WTC11 (cell line): ENCODE results near the gene EDN1. TPM values are rescaled to one million over a fixed set of nuclear protein-coding genes. Genes with fewer than 3 reads are reported as not detected.

Experiments
- ATAC-seq: fragments of 200-7000 bp; cut with Tn5 transposase; 2 replicates; pipeline ENCODE4 v1.10.0; 2021; ENCODE audit warnings: mild to moderate bottlenecking, moderate library complexity
- CTCF ChIA-PET: fragments of 300-600 bp; sonication (Branson Sonifier 250); formaldehyde crosslinking; loops from one replicate; lab custom pipeline; 2021; ENCODE audit warnings: antibody characterized with exemption; lab: Charles Lee
- POLR2A ChIA-PET: fragments of 350-600 bp; sonication (Branson Sonifier 250); formaldehyde crosslinking; loops from one replicate; lab custom pipeline; 2021; ENCODE audit warnings: antibody characterized with exemption; lab: Charles Lee
- DNase-seq: peaks from one replicate; pipeline ENCODE4 v3.0.0; 2021; ENCODE audit warnings: low spot score
- H3K27ac Mint-ChIP-seq: 2 replicates; pipeline ENCODE4 v1.8.0; 2021; ENCODE audit warnings: mixed read lengths
- H3K27me3 Mint-ChIP-seq: 2 replicates; pipeline ENCODE4 v1.8.0; 2021; ENCODE audit warnings: low read depth, mild to moderate bottlenecking, moderate library complexity, mixed read lengths
- H3K36me3 Mint-ChIP-seq: 2 replicates; pipeline ENCODE4 v1.8.0; 2021; ENCODE audit warnings: mixed read lengths
- H3K4me1 Mint-ChIP-seq: 2 replicates; pipeline ENCODE4 v1.8.0; 2022; ENCODE audit warnings: mixed read lengths
- H3K4me3 Mint-ChIP-seq: 2 replicates; pipeline ENCODE4 v1.8.0; 2021; ENCODE audit warnings: mild to moderate bottlenecking, moderate library complexity, mixed read lengths
- H3K9me3 Mint-ChIP-seq: 2 replicates; pipeline ENCODE4 v1.8.0; 2021; ENCODE audit warnings: mixed read lengths
- AR ChIP-seq: fragments of 250-450 bp; sonication (Bioruptor Pico); IDR thresholded peaks from 2 replicates; pipeline ENCODE4 v1.9.0; 2021; ENCODE audit warnings: mild to moderate bottlenecking
- E2F1 ChIP-seq: sonication (generic); formaldehyde crosslinking; IDR thresholded peaks from 2 replicates; pipeline ENCODE4 v1.8.0; 2022; ENCODE audit warnings: mild to moderate bottlenecking, missing genetic modification reagents
- E2F5 ChIP-seq: sonication (generic); formaldehyde crosslinking; IDR thresholded peaks from 2 replicates; pipeline ENCODE4 v1.8.1; 2022; ENCODE audit warnings: mild to moderate bottlenecking, moderate library complexity, missing genetic modification reagents
- ELF4 ChIP-seq: sonication (generic); formaldehyde crosslinking; IDR thresholded peaks from 2 replicates; pipeline ENCODE4 v1.8.1; 2022; ENCODE audit warnings: low read depth, mild to moderate bottlenecking, moderate library complexity, missing genetic modification reagents
- ERG ChIP-seq: fragments of 250-450 bp; sonication (Bioruptor Pico); IDR thresholded peaks from 2 replicates; pipeline ENCODE4 v1.8.0; 2021; ENCODE audit warnings: mild to moderate bottlenecking
- MAX ChIP-seq: sonication (generic); formaldehyde crosslinking; IDR thresholded peaks from 2 replicates; pipeline ENCODE4 v1.8.0; 2022; ENCODE audit warnings: mild to moderate bottlenecking, missing genetic modification reagents
- NFYB ChIP-seq: sonication (generic); formaldehyde crosslinking; conservative IDR thresholded peaks from 2 replicates; pipeline ENCODE4 v1.8.0; 2022; ENCODE audit warnings: low read depth, missing genetic modification reagents
- SMAD3 ChIP-seq: sonication (generic); formaldehyde crosslinking; IDR thresholded peaks from 2 replicates; pipeline ENCODE4 v1.8.0; 2022; ENCODE audit warnings: missing genetic modification reagents, mild to moderate bottlenecking, borderline replicate concordance
- SOX15 ChIP-seq: fragments of 250-450 bp; sonication (Bioruptor Pico); IDR thresholded peaks from 2 replicates; pipeline ENCODE4 v1.9.0; 2021; ENCODE audit warnings: mild to moderate bottlenecking
- TEAD1 ChIP-seq: sonication (generic); formaldehyde crosslinking; IDR thresholded peaks from 2 replicates; pipeline ENCODE4 v1.8.0; 2022; ENCODE audit warnings: mild to moderate bottlenecking, missing genetic modification reagents
- ZNF219 ChIP-seq: sonication (generic); formaldehyde crosslinking; IDR thresholded peaks from 2 replicates; pipeline ENCODE4 v1.8.0; 2023; ENCODE audit warnings: missing genetic modification reagents, mild to moderate bottlenecking, borderline replicate concordance
- ZNF416 ChIP-seq: fragments of 250-450 bp; sonication (Bioruptor Pico); IDR thresholded peaks from 2 replicates; pipeline ENCODE4 v1.9.0; 2021; ENCODE audit warnings: mild to moderate bottlenecking, inconsistent platforms
- ZNF425 ChIP-seq: fragments of 250-450 bp; sonication (Bioruptor Pico); conservative IDR thresholded peaks from 2 replicates; pipeline ENCODE4 v1.9.0; 2021; ENCODE audit warnings: mild to moderate bottlenecking
- ZNF671 ChIP-seq: fragments of 250-450 bp; sonication (Bioruptor Pico); IDR thresholded peaks from 2 replicates; pipeline ENCODE4 v1.8.0; 2021; ENCODE audit warnings: mild to moderate bottlenecking
- total RNA-seq: library from RNA; stranded (reverse); gene quantifications from 3 replicates; pipeline ENCODE4 v1.2.3, GENCODE V29; 2021
- TF ChIP-seq, protein P1 (sequence below): sonication (generic); formaldehyde crosslinking; IDR thresholded peaks from 2 replicates; pipeline ENCODE4 v1.8.0; 2023; ENCODE audit warnings: missing genetic modification reagents, mild to moderate bottlenecking, borderline replicate concordance
- TF ChIP-seq, protein P2 (sequence below): sonication (generic); formaldehyde crosslinking; IDR thresholded peaks from 2 replicates; pipeline ENCODE4 v1.8.0; 2022; ENCODE audit warnings: mild to moderate bottlenecking, missing genetic modification reagents
- TF ChIP-seq, protein P3 (sequence below): sonication (generic); formaldehyde crosslinking; IDR thresholded peaks from 2 replicates; pipeline ENCODE4 v1.8.1; 2023; ENCODE audit warnings: mild to moderate bottlenecking, missing genetic modification reagents

EDN1 gene
- total RNA-seq, 1 experiment from 2014 or later, result 1.0 TPM

DNA sequence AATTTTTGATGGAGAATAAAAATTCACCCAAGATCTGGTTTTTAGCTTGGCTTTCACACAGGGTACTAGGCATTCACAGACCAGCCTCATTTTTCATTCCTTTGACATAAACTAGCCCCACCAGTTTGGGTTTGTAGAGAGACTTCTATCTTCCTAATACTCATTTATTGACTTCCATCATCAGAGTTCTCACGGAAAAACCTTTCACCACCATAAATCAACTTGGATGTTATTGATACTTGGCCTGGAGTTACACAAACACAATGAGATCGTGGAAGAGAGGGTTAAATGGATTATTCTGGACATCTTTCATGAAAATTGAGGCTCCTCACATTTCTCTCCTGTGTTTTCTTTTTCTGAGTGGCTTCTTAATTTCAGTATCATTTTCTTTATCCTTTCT, 26.8 kb upstream of the EDN1 start:
- H3K4me3 Mint-ChIP-seq, result no peak overlapping the region
- TF ChIP-seq TEAD1 (CRISPR knock-in tag) (no peak), ERG (CRISPR knock-in tag) (no peak), ZNF219 (CRISPR knock-in tag) (no peak), AR (no peak), ZNF671 (CRISPR knock-in tag) (no peak), ZNF416 (no peak), SOX15 (CRISPR knock-in tag) (no peak), MAX (CRISPR knock-in tag) (no peak), ELF4 (CRISPR knock-in tag) (no peak), E2F1 (CRISPR knock-in tag) (no peak), ZNF425 (CRISPR knock-in tag) (no peak), E2F5 (CRISPR knock-in tag) (no peak), NFYB (no peak), SMAD3 (CRISPR knock-in tag) (no peak)
- TF ChIP-seq, protein P1, sequence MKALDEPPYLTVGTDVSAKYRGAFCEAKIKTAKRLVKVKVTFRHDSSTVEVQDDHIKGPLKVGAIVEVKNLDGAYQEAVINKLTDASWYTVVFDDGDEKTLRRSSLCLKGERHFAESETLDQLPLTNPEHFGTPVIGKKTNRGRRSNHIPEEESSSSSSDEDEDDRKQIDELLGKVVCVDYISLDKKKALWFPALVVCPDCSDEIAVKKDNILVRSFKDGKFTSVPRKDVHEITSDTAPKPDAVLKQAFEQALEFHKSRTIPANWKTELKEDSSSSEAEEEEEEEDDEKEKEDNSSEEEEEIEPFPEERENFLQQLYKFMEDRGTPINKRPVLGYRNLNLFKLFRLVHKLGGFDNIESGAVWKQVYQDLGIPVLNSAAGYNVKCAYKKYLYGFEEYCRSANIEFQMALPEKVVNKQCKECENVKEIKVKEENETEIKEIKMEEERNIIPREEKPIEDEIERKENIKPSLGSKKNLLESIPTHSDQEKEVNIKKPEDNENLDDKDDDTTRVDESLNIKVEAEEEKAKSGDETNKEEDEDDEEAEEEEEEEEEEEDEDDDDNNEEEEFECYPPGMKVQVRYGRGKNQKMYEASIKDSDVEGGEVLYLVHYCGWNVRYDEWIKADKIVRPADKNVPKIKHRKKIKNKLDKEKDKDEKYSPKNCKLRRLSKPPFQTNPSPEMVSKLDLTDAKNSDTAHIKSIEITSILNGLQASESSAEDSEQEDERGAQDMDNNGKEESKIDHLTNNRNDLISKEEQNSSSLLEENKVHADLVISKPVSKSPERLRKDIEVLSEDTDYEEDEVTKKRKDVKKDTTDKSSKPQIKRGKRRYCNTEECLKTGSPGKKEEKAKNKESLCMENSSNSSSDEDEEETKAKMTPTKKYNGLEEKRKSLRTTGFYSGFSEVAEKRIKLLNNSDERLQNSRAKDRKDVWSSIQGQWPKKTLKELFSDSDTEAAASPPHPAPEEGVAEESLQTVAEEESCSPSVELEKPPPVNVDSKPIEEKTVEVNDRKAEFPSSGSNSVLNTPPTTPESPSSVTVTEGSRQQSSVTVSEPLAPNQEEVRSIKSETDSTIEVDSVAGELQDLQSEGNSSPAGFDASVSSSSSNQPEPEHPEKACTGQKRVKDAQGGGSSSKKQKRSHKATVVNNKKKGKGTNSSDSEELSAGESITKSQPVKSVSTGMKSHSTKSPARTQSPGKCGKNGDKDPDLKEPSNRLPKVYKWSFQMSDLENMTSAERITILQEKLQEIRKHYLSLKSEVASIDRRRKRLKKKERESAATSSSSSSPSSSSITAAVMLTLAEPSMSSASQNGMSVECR, result no peak
- TF ChIP-seq, protein P2, sequence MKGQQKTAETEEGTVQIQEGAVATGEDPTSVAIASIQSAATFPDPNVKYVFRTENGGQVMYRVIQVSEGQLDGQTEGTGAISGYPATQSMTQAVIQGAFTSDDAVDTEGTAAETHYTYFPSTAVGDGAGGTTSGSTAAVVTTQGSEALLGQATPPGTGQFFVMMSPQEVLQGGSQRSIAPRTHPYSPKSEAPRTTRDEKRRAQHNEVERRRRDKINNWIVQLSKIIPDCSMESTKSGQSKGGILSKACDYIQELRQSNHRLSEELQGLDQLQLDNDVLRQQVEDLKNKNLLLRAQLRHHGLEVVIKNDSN (CRISPR knock-in tag), result no peak
- TF ChIP-seq, protein P3, sequence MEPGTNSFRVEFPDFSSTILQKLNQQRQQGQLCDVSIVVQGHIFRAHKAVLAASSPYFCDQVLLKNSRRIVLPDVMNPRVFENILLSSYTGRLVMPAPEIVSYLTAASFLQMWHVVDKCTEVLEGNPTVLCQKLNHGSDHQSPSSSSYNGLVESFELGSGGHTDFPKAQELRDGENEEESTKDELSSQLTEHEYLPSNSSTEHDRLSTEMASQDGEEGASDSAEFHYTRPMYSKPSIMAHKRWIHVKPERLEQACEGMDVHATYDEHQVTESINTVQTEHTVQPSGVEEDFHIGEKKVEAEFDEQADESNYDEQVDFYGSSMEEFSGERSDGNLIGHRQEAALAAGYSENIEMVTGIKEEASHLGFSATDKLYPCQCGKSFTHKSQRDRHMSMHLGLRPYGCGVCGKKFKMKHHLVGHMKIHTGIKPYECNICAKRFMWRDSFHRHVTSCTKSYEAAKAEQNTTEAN (CRISPR knock-in tag), result no peak
- peaks cover 5% of the 10 kb centered on the region for H3K4me1 Mint-ChIP-seq
- H3K27me3 Mint-ChIP-seq, result no peaks in the 10 kb centered on the region; the same call in 1 of the 2 replicates
- POLR2A ChIA-PET, result interaction anchor here (0.7 kb wide), 1 partner anchor 444 kb away, joined by 3 read pairs; no protein-coding TSS in a partner anchor
- DNase-seq, result no peak
- H3K27ac Mint-ChIP-seq, result no peak overlapping the region
- no peaks in the 10 kb centered on the region for H3K9me3 Mint-ChIP-seq
- no peak for ATAC-seq
- CTCF ChIA-PET, result interaction anchor here (0.7 kb wide), 1 partner anchor 24 kb away, joined by 3 read pairs; no protein-coding TSS in a partner anchor
- no peaks in the 10 kb centered on the region for H3K36me3 Mint-ChIP-seq
